Thyroid gland (tissue), 4 donors: ENCODE measurements around the gene POLD1. TPM values are rescaled to one million over a fixed set of nuclear protein-coding genes. Genes with fewer than 3 reads are reported as not detected.

Source experiments
- DNase-seq, 2 donors: peaks; one replicate each; pipeline ENCODE4 v3.0.0-alpha.2; 2019
- H3K27ac ChIP-seq, 3 donors: fragments of 200-600 bp; sonication (generic); 1 replicate in 2 of 3; 2 replicates in 1 of 3; pipeline ENCODE4 v1.5.1; 2016 to 2019; ENCODE audit warnings: mild to moderate bottlenecking in 1 of 3, moderate library complexity in 1 of 3
- H3K27me3 ChIP-seq: fragments of 200-600 bp; sonication (generic); one replicate; pipeline ENCODE4 v1.5.1; 2019
- H3K36me3 ChIP-seq, 2 donors: fragments of 200-600 bp; sonication (generic); one replicate each; pipeline ENCODE4 v1.5.1; 2016 to 2019
- H3K4me1 ChIP-seq, 2 donors: fragments of 200-600 bp; sonication (generic); one replicate each; pipeline ENCODE4 v1.5.1; 2017 to 2019
- H3K4me3 ChIP-seq, 3 donors: fragments of 200-600 bp; sonication (generic); replicated peaks in 1 of 3; 1 replicate in 2 of 3; 2 replicates in 1 of 3; pipeline ENCODE4 v1.5.1; 2016; ENCODE audit warnings: mild to moderate bottlenecking in 1 of 3
- H3K9me3 ChIP-seq: fragments of 200-600 bp; sonication (generic); one replicate; pipeline ENCODE4 v1.5.1; 2017
- POLR2A ChIP-seq, 2 donors: fragments of 450-650 bp; IDR thresholded peaks; one replicate each; pipeline ENCODE4 v1.6.1; 2017; ENCODE audit warnings: antibody characterized with exemption in 2 of 2, mild to moderate bottlenecking in 2 of 2, moderate library complexity in 1 of 2
- WGBS, 2 donors: methylation state at CpG; one replicate each; pipeline ENCODE4 v1.1.5; 2017; 5-methylcytosine and 5-hydroxymethylcytosine counted together
- intact Hi-C: fragments of 100-400 bp; cut with DNase I; formaldehyde crosslinking; loops from one replicate; pipeline ENCODE4 v1.15.1; 2023
- total RNA-seq, 4 donors: library from RNA; depleted of rRNA; stranded (reverse); fragments of >200 nt; gene quantifications; one replicate each; pipeline ENCODE4 v1.2.3, GENCODE V29; 2016
- TF ChIP-seq, protein P1 (sequence below), 6 experiments: fragments of 200-600 bp in 3 of 6; fragments of 450-650 bp in 3 of 6; sonication (generic) in 3 of 6; IDR thresholded peaks; one replicate each; pipeline ENCODE4 v1.5.1; 2016 to 2019; ENCODE audit warnings: antibody characterized with exemption in 6 of 6, mild to moderate bottlenecking in 2 of 6, inconsistent platforms in 1 of 6, moderate library complexity in 1 of 6

POLD1 gene
- total RNA-seq, 4 donors from 2014 or later: 12.9 to 27.5 (median 19.0) TPM

DNA sequence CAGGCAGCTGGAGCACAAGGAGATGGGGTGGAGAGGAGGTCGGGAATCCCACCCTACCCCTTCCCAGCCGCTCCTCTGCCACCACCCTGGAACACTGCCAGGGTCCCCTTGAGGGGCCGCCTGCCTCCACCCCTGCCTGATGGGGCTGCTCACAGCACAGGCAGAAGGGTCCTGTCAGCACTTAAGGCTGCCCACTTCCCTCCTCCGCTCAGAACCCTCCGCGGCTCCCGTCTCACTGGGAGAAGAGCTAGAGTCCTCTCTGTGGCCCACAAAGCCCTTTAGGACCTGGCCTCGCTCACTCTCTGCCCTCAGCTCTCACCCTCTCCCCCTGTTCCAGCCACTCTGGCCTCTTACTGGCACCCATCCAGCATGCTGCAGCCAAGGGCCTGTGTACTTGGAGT, 3.4 kb upstream of the POLD1 start:
- Histone ChIP-seq H3K27me3 (no peaks in the 10 kb centered on the region), H3K27ac (no peak overlapping the region), H3K4me3 (no peak overlapping the region), H3K4me1 (peaks cover 12 to 25% of the 10 kb centered on the region in 2 donors), H3K36me3 (peaks cover 52 to 57% of the 10 kb centered on the region in 2 donors), H3K9me3 (no peaks in the 10 kb centered on the region)
- TF ChIP-seq, protein P1, sequence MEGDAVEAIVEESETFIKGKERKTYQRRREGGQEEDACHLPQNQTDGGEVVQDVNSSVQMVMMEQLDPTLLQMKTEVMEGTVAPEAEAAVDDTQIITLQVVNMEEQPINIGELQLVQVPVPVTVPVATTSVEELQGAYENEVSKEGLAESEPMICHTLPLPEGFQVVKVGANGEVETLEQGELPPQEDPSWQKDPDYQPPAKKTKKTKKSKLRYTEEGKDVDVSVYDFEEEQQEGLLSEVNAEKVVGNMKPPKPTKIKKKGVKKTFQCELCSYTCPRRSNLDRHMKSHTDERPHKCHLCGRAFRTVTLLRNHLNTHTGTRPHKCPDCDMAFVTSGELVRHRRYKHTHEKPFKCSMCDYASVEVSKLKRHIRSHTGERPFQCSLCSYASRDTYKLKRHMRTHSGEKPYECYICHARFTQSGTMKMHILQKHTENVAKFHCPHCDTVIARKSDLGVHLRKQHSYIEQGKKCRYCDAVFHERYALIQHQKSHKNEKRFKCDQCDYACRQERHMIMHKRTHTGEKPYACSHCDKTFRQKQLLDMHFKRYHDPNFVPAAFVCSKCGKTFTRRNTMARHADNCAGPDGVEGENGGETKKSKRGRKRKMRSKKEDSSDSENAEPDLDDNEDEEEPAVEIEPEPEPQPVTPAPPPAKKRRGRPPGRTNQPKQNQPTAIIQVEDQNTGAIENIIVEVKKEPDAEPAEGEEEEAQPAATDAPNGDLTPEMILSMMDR (IDR thresholded peaks at IDR 0.05): no peak
- TF ChIP-seq POLR2A (IDR thresholded peaks at IDR 0.05): no peak
- DNase-seq: peak; percentile 27 to 39
- WGBS, 2 donors: 59 to 76% methylated on average over 7 to 8 of the region's 8 CpGs
- intact Hi-C loops: no loop called here

DNA sequence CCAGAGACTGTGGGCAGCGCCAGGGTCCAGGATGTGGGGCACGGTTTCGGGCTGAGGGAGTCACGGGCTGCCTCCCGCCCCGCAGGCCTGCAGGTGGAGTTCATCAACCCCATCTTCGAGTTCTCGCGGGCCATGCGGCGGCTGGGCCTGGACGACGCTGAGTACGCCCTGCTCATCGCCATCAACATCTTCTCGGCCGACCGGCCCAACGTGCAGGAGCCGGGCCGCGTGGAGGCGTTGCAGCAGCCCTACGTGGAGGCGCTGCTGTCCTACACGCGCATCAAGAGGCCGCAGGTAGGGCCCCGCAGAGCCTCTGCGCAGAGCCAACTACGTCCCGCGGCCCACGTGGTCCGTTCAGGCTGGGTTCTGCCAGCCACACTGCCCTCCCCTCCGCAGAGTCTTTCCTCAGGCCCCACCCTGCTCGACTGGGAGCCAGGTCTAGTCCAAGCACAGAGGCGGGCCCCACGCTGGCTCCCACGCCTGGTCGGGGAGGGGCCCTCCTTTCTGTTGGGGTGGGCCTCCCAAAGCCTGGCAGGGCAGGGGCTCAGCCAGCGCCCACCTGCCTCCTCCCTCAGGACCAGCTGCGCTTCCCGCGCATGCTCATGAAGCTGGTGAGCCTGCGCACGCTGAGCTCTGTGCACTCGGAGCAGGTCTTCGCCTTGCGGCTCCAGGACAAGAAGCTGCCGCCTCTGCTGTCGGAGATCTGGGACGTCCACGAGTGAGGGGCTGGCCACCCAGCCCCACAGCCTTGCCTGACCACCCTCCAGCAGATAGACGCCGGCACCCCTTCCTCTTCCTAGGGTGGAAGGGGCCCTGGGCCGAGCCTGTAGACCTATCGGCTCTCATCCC, 2.0 kb upstream of the POLD1 start:
- peaks cover 9 to 18% of the 10 kb centered on the region in 2 donors for H3K4me1 ChIP-seq

DNA sequence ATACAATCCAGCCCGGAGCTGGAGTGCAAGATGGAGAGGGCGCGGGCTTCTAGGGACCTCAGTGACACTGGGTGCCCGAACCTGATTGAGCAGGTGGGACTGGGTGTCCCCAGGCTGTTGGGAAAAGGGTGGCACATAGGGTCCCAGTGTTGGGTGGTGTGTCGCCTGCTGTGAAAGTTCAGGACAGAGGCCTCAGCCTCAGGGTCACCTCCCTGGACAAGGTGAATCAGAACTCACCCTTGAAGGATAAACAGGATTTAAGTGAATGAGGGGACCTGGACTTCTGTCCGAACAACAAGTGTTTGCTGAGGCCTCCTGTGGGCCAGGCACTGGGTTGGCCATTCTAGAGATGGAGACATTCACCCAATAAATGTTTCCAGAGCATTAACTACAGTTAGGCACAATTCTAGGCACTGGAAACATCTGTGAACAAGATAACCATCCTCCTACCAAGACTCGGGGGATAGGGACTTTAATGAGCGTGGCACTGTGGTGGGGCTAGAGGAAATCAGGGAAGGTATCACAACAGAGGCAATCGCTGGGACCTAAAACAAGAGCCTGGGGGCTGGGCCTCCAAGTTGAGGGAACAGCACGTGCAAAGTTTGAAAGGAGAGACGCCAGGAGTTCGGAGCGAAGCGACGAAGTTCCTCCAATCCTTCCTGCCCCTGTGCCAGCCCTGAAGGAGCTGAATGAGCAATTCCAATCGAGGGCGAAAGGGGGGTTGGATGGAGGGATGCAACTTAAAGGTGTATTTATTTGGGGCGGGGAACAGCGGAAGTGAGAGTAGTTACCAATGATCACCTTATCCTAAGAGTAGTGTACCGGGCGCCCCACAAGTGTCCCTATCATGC, 921 bp upstream of the POLD1 start:
- Histone ChIP-seq H3K4me3 (peak overlapping the region in 1 of 3 donors; percentile 15), H3K27me3 (no peaks in the 10 kb centered on the region), H3K4me1 (peaks cover 7 to 12% of the 10 kb centered on the region in 2 donors), H3K36me3 (peaks cover 43 to 47% of the 10 kb centered on the region in 2 donors), H3K9me3 (no peaks in the 10 kb centered on the region), H3K27ac (peak overlapping the region; percentile 10 to 79 (median 41))
- TF ChIP-seq, protein P1 (IDR thresholded peaks at IDR 0.05): no peak
- TF ChIP-seq POLR2A (IDR thresholded peaks at IDR 0.05): no peak
- intact Hi-C loops: no loop called here
- 65 to 72% methylated on average over 21 of the region's 21 CpGs for WGBS, 2 donors
- no peak for DNase-seq

More for the DNA sequence above, 2.0 kb upstream of the POLD1 start:
- no peak overlapping the region for H3K27ac ChIP-seq
- TF ChIP-seq, protein P1 (IDR thresholded peaks at IDR 0.05): no peak
- no peak for TF ChIP-seq POLR2A (IDR thresholded peaks at IDR 0.05)
- intact Hi-C loops: no loop called here
- peaks cover 52 to 57% of the 10 kb centered on the region in 2 donors for H3K36me3 ChIP-seq
- DNase-seq: no peak
- H3K9me3 ChIP-seq: no peaks in the 10 kb centered on the region
- no peaks in the 10 kb centered on the region for H3K27me3 ChIP-seq
- WGBS, 2 donors: 89 to 94% methylated on average over 17 to 44 of the region's 58 CpGs
- no peak overlapping the region for H3K4me3 ChIP-seq

DNA sequence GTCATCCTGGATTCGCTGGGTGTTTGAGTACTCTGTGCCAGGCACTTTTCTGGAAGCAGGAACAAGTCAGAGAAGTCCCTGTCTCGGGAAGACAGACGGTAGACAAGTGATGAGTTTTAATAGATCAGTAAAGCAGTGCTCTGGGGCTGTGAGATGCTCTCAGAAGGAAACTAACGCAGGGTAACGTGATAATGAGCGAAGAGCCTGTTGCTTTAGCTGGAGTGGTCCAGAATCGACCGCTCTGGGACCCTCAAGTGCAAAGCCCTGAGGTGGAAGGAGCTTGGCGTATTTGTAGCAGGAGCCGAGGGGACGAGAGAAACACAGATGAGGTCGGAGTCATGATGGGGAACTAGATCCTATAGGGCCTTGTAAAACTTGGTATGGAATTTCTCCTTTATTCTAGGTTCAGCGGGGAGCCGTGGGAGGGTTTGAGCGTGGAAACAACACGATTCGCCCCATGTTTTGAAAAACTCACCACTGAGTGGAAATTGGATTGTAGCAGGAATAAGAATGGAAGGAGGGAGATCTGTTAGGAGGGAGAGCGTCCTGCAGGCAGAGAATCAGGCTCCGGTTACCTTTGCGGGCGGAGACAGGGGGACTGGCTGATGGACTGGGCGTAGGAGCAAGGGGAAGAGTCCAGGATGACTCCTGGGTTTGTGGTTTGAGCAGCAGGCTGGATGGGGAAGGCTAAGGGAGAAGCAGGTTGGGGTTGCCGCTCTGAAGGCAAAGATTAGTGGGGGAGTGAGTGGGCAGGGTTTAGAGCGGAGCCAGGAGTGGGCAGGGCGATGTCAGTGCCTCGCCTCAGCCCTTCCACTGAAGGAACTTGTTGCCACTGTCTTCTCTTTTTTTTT, 763 bp downstream of the POLD1 start:
- H3K4me1 ChIP-seq: peaks cover 8 to 17% of the 10 kb centered on the region in 2 donors
- 12 to 16% methylated on average over 26 of the region's 26 CpGs for WGBS, 2 donors
- H3K27me3 ChIP-seq: no peaks in the 10 kb centered on the region
- H3K4me3 ChIP-seq: peak overlapping the region in 2 of 3 donors; percentile 25 to 60
- no peaks in the 10 kb centered on the region for H3K9me3 ChIP-seq
- no peak for DNase-seq
- TF ChIP-seq POLR2A (IDR thresholded peaks at IDR 0.05): no peak
- TF ChIP-seq, protein P1 (IDR thresholded peaks at IDR 0.05): no peak
- H3K36me3 ChIP-seq: peaks cover 27 to 30% of the 10 kb centered on the region in 2 donors
- peak overlapping the region in 2 of 3 donors; percentile 79 for H3K27ac ChIP-seq
- intact Hi-C loops: no loop called here
